T-helper 22 cell (primary cell): ENCODE data around the gene ATP8B2.
"Not testable (repeated sequence)": the region's sequence is repeated elsewhere in the genome, so short reads cannot be mapped to it uniquely, and the experiment has no call there.

Experiments used
- DNase-seq: peaks from one replicate; pipeline ENCODE4 v3.0.0-alpha.2; 2020; ENCODE audit warnings: low read depth

ATP8B2 gene

DNA sequence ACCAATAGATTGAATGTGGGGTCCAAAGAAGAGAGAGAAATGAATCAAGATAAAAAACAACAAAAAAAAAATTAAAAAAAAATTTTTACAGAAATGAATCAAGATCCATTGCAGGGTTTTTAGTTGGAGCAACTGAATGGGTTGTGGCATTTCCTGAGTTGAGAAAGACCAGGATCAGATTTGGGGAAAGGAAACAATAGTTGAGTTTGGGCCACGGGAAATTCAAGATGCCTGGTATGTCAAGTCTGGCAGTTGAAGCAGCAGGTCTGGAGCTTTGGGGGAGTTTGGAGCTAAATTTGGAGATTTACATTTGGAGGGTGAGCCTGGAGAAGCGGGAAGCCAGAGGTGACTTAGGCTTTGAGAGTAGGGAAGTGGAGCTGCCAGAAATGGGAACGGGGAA lies 22.6 kb downstream of the ATP8B2 start:
- DNase-seq, result no peak

DNA sequence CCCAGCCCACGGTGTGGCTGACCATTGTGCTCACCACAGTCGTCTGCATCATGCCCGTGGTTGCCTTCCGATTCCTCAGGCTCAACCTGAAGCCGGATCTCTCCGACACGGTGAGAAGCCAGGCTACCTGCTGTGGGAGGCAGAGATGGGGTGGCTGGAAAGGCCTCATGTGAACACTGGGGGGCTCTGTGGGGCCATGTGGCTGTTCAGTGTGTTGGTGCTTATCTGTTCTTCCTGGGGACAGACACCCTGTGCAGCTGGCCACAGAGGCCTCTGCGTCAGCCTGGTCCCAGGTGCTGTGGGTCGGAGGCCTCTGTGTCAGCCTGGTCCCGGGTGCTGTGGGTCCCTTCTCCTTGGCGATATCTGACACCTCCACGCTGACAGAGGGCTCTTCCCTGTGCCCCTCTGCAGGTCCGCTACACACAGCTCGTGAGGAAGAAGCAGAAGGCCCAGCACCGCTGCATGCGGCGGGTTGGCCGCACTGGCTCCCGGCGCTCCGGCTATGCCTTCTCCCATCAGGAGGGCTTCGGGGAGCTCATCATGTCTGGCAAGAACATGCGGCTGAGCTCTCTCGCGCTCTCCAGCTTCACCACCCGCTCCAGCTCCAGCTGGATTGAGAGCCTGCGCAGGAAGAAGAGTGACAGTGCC lies 23.2 kb downstream of the ATP8B2 start:
- no peak for DNase-seq

DNA sequence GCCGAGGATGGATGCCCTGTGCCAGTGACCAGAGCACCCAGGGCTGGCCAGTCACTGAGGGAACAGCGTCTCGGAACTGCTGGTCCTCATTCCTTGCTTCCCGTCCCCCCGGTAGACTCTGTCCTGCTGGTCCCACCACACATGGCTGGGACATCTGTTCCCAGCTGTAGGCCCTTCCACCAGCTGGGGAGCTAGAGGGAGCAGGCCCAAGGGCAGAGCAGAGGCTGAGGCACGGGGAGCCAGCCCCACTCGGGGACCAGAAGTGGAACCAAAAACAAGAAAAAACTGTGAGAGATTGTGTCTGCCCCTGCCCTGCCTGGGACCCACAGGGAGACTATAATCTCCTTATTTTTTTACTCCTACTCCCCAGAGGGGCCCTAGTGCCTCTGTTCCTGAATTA lies 23.8 kb downstream of the ATP8B2 start:
- no peak for DNase-seq

DNA sequence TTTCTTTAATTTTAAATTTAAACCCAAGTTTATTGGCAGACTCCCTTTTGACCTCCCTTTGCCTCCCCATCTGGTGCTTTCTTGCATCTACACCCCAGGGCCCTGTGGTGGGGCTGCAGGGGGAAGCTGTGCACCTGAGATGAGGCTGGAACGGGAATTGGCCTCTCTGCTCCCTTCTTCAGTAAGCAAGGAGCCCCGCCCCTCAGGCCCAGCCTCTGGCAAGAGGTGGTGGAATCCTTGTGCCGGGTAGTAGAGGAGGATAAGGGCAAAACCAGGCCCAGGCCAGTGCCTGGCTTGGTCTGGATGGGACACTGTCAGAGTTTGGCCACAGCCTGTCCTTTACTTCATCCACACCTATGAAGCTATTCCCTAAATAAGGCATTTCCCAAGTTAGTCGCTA lies 25.1 kb downstream of the ATP8B2 start:
- DNase-seq, result no peak

DNA sequence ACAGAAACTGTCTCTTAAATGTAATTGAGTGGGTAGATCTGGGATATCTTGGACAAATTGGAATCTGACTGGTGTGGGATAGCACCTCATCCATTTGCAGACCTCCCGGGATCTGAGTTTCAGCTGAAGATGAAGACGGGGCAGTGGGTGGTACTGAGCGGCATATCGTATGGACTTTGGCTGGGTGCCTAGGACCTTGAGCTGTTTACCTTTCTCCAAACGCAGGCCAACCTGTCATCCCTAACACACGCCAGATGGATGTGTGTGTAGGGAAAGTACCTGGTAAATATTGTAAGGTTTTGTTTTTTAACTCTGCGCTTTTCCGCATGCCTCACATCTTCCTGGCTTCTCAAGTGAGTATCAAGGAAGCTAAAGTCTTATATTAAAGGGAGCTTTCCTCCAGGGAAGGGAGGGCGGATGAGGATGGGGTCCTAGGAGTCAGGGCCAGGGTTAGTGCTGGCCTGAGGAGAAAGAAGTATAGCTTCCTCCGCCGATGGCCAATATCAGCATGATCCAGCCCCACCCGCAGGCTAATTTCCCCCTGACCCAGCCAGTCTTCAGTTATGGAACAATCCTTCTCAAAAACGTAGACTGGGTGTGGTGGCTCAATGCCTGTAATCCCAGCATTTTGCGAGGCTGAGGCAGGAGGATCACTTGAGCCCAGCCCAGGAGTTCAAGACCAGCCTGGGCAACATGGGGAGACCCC lies 26.2 kb downstream of the ATP8B2 start:
- no peak for DNase-seq

DNA sequence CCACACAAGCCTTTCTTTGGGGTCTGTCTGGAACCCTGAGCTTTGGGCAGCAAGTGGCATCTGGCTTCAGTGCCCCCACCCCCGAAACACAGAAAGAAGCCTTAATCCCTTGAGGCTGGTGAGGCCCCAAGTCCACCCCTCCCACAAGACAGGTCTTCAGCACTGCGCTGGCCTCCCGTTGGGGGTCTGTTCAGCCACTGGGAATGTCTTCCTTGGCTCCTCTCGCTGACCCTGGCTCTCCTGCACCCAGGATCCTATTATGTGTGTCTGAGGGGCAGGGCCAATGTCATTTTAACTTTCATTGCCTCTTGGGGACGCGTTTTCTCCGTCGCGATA lies 26.9 kb downstream of the ATP8B2 start:
- no peak for DNase-seq

DNA sequence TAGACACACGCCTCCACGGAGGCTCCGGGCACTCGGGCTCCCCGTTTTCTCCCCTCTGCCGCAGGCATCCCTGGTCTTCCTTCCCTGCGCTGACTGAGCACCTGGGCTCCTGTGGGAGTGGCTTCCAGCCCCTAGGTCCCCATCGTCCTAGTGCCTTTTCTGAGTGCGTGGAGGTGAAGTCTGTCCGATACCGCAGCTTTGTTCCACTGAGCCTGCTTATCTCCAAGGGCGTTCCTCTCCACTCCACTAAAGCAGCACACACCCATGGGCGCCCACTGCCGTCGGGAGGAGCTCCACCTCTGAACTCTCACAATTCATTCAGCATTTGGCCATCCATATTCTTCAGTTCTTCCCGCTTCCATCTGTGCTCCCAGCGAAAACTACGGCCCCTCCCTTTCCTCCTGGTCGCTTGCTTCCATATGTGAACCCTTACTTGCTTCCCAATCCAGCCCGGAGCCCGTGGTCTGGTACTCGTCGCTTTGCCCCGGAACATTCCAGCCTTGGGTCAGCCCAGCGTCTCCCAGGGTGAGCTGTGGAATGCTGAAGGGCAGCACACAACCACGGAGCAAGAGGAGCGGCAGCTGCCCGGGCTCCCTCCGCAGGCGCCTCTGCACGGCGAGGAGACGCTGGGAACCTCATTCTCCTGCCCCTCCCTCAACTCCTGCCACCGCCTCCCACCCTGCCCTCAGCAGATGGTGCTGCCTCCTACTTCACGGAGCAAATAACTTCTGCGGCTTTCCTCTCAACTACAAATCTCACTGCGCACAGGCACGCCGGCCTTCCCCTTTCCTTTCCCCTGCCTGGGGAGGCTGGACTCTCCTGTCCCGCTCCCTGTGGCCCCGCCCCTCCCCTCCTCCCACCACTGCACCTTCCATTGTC lies 27.5 kb downstream of the ATP8B2 start:
- no peak for DNase-seq

DNA sequence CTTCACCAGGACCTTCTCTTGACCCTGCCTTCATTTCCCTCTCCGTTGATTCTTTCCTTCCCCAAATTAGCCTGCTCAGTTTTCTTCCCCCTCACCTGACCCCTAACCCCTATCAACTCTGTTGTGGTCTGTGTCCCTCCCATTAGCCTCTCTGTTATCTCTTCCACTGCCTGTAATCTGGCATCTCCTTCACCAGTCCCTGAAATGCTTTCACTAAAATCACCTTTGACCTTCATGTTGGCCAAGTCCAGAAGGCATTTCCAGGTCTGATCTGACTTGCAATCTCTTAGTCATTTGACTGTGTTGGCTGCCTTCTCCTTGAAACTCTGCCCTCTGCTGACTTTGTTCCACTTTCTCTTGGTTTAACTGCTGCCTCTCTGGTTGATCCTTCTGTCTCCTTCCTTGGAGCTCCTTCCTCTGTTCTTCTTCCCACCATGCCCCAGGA lies 28.2 kb downstream of the ATP8B2 start:
- DNase-seq, result no peak

DNA sequence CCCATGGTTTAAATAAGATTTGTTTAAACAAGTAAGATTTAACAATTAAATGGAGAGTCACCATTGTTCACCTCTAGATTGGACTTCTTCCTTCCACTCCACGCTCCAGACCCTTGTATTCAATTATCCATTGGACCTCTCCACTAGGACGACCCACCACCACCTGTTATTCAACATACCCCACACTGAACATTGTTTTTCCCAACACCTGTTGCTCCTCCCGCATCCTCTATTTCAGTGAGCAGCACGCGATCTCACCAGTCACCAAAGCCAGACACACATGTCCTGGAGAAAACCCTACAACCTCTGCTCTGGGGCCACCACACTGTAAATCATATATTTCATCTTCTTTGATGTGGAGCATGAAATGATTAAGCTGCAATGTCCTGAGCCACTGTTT lies 28.6 kb downstream of the ATP8B2 start:
- no peak for DNase-seq

DNA sequence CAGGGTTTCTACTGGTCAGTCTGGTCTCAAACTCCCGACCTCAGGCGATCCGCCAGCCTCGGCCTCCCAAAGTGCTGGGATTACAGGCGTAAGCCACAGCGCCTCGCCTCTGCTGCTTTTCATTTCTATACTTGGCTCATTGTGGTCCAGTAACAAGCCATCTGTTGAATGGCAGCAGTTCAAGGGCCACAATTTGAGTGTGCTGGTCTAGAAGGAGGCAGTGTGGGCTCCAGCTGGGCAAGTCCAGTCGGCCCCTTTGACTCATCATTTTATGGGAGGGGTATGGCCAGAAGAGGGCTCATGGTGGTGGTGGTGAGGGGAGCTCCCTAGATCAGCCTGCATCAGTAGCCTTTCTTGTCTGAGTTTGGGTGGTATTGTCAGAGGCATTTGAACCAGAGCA lies 33.2 kb downstream of the ATP8B2 start:
- DNase-seq, result no peak

DNA sequence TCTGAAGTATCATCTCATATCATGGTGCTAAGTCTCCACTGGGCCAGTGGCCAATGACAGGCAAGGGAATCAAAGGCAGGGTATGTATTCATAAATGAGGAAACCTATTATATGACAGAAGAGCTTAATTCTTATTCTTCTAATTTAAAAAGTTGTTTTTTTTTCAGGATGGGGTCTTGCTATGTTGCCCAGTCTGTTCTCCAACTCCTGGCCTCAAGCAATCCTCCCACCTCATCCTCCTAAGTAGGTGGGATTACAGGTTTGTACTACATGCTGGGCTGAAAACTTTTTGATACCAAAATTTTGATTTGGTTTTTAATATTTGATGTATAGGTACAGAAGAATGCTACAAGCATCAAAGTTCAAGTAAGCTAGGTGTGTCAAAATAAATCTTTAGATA lies 35.0 kb downstream of the ATP8B2 start:
- no peak for DNase-seq

DNA sequence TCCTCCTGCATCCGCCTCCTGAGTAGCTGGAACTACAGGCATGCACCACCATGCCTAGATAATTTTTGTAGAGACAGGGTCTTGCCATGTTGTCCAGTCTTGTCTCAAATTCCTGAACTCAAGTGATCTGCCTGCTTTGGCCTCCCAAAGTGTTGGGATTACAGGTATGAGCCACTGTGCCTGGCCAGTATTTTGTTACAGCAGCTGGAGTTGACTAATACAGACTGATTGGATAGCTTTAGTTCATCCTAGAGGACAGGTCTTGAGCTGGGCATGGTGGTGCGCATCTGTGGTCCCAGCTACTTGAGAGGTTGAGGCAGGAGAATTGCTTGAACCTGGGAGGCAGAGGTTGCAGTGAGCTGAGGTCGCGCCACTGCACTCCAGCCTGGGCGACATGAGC lies 35.6 kb downstream of the ATP8B2 start:
- DNase-seq, result not testable (repeated sequence)

DNA sequence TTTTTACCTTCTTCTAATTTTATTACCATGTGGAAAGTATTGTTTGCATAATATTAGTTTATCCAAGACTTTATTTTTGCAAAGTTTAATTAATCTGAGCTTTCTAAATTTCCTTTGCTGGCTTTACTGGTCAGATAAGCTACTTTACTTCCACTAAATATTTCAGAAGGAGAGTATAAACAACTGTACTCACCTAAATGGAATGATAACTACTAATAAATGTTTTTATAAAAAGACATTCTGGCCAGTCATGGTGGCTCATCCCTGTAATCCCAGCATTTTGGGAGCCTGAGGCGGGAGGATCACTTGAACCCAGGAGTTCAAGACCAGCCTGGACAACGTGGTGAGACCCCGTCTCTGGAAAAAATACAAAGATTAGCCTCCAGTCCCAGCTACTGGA lies 36.0 kb downstream of the ATP8B2 start:
- DNase-seq, result no peak

DNA sequence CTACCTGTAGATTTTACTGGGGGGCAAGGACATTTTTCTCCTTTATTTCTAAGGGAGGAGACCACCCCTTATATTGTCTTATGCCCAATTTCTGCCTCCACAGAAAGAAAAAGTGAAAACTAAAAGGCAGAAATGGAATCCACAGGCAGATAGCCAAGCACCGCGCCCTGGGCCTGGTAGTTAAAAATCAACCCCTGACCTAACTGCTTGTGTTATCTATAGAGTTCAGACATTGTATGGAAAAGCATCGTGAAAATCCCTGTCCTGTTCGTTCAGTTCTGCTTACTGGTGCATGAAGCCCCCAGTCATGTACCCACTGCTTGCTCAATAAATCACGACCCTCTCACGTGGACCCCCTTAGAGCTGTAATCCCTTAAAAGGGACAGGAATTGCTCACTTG lies 46.1 kb downstream of the ATP8B2 start:
- no peak for DNase-seq

DNA sequence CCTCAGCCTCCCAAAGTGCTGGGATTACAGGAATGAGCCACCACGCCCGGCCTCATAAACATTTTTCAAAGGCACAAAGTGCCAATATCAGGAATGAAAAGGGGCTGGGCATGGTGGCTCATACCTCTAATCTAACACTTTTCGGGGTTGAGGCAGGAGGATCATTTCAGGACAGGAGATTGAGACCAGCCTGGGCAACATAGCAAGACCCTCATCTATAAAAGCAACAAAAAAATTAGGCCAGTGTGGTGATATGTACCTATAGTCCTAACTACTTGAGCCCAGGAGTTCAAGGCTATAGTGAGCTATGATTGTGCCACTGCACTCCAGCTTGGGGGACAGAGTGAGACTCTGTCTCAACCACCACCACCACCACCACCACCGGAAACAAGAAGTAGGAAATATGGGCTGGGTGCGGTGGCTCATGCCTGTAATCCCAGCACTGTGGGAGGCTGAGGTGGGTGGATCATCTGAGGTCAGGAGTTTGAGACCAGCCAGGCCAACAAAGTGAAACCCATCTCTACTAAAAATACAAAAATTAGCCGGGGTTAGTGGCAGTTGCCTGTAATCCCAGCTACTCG lies 48.5 kb downstream of the ATP8B2 start:
- not testable (repeated sequence) for DNase-seq

DNA sequence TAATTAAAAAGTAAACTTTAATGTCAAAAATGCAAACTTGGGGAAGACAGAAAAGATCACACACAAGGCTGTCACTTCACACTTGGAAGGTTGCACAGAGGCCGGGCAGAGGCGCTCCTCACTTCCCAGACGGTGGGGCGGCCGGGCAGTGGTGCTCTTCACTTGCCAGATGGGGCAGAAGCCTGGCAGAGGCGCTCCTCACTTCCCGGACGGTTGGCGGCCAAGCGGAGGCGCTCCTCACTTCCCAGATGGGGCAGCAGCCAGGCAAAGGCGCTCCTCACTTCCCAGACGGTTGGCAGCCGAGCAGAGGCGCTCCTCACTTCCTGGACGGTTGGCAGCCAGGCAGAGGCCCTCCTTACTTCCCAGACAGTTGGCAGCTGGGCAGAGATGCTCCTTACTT lies 54.0 kb downstream of the ATP8B2 start:
- DNase-seq, result no peak

DNA sequence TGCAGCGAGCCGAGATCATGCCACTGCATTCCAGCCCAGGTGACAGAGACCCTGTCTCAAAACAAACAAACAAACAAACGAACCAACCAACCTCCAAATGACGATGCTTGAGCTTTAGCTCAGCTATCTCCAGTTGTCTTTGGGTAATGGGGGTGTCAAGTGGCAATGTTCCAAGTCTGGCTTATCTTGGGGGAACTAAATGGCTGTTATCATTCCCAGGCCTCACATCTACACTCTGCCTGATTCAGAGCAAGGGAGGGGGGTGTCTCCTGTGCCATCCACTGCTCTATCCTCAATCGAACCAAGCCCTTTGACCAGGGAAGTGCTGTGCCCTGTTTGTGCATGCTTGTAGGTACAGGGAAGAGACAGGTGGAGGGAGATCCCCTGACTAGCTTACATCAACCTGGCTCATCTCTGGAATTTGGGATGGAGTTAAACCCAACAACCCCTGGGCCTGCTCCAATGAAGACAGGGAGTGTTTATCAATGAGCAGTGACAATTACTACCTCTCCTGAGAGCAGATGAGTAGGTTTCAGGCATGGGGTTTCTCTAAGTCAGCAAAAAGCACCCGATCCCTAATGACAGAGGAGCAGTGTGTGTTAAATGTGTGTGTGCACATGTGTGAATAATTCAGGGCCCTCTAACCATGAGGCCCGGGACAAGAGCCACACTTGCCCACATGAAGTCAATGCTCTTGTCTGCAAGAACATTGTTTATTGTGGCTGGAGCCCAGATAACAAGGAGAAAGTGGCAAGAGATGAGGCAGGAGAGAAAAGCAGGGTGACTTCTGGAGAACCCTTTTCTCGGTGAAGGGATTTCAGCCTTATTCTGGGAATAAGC lies 59.5 kb downstream of the ATP8B2 start:
- DNase-seq, result no peak

DNA sequence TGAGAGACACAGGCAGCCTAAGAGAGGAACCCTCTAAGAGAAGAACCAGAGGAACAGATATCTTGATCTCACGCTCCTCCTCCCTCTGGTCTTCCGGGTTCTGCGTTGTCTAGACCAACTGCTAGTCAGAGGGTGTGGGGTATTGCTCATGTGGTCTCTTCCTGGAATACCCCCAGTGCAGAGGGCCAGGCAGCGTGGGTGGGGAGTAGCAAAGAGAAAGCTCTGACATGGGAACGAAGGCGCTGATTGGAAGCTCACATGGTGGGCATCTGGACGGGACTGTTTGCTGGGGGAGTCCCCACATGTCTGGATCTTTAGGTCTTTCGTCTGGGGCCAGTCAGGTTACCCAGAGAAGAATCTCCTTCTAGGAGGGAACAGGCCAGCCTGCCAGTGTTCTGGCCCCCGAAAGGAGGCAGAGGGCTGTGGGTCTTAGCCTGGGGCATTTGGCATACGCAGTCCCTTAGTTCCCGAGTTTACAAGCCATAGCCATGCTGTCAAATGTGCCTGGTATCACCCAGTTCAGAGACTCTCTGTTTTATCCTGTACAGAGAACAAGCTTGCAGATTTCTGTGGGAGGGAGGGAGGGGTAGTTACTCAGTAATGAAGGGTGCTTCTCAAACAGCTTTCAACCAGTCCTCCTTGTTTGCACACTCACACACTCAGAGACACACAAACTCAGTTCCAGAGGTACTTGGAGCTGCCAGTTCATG lies 61.5 kb downstream of the ATP8B2 start:
- peak; percentile 73 for DNase-seq

DNA sequence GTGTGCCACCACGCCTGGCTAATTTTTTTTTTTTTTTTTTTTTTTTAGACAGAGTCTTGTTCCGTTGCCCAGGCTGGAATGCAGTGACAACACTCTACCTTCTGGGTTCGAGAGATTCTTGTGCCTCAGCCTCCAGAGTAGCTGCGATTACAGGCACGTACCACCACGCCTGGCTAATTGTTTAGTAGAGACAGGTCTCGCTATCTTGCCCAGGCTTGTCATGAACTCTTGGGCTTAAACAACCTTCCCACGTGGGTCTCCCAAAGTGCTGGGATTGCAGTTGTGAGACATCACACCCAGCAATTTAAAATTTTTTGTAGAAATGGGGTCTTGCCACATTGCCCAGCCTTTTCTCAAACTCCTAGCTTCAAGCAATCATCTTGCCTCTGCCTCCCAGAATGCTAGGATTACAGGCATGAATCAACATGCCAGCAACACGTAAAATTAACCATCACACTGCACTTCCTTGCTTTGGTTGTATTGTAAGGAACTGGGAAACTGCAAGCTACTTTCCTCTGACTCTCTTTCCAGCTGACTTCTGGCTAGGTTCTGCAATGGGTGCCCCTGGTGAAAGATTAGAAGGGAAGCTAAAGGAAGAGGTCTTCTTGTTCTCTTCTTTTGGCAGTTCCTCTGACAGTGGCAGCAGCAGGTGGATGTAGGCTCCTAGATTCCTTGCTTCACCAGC lies 65.9 kb downstream of the ATP8B2 start:
- no peak for DNase-seq

DNA sequence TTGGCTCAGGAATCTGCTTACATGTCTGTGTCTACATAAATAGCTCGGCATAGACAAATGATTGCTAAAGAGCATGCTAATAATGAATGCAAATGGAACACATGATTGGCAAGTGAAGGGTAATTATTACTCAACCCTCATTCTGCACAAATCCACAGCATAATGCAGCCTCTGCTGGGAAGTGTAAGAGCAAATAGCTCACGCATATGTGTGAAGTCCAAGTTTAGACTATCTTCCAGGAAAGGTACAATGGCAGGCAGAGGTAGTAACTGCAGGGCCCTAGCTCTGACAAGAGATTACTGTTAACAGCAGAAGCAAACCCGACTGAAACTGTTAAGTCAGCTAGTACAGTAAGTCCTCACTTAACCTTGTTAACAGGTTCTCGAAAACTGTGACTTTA lies 72.8 kb downstream of the ATP8B2 start:
- no peak for DNase-seq

DNA sequence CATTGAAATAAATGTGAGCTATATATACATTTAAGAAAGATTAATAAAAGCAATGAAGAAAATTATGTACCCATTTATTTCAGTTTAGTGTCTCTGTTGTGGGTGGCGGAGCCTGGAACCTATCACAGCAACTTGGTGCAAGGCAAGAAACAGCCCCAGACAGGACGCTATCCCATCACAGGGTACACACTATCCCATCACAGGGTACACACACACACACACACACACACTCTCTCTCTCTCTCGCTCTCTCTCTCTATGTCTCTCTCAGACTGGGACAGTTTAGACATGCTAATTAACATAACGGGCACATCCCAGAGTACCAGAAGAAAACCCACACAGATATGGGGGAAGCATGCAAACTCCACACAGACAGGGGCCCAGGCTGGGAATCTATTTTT lies 73.4 kb downstream of the ATP8B2 start:
- DNase-seq, result no peak
